Epidermal melanocyte (primary cell): ENCODE results near the gene FAM174B.

Experiments
- DNase-seq: peaks from one replicate; pipeline ENCODE4 v3.0.0; 2011; ENCODE audit warnings: low spot score; ENCODE audit not compliant: insufficient read length

Gene FAM174B

GRCh38 chr15:92665100-92665555, 9.6 kb upstream of the FAM174B start:
- DNase-seq: peak; percentile 55

- DNase-seq: no peak
These were observed 8.8 kb upstream of the FAM174B start for GRCh38 chr15:92664178-92664900.

- DNase-seq: no peak
These were observed 7.8 kb upstream of the FAM174B start for GRCh38 chr15:92663250-92663951.

GRCh38 chr15:92662762-92663161, 7.2 kb upstream of the FAM174B start:
- DNase-seq: no peak

- no peak for DNase-seq
These were observed 6.4 kb upstream of the FAM174B start for GRCh38 chr15:92661956-92662355.

- no peak for DNase-seq
These were observed 5.5 kb upstream of the FAM174B start for GRCh38 chr15:92661069-92661468.

- DNase-seq: no peak
These were observed 1.9 kb upstream of the FAM174B start for GRCh38 chr15:92657486-92657885.

GRCh38 chr15:92656089-92656488, 514 bp upstream of the FAM174B start:
- no peak for DNase-seq

- no peak for DNase-seq
These were observed 913 bp downstream of the FAM174B start for GRCh38 chr15:92654662-92655061.

- DNase-seq: no peak
These were observed 1.6 kb downstream of the FAM174B start for GRCh38 chr15:92653836-92654539.

GRCh38 chr15:92653366-92653765, 2.2 kb downstream of the FAM174B start:
- no peak for DNase-seq

- no peak for DNase-seq
These were observed 3.0 kb downstream of the FAM174B start for GRCh38 chr15:92652576-92652966.

GRCh38 chr15:92651877-92652575, 3.5 kb downstream of the FAM174B start:
- DNase-seq: no peak

GRCh38 chr15:92650966-92651365, 4.6 kb downstream of the FAM174B start:
- no peak for DNase-seq

GRCh38 chr15:92650256-92650655, 5.3 kb downstream of the FAM174B start:
- DNase-seq: no peak

GRCh38 chr15:92648190-92648875, 7.2 kb downstream of the FAM174B start:
- DNase-seq: no peak

- DNase-seq: no peak
These were observed 8.0 kb downstream of the FAM174B start for GRCh38 chr15:92647467-92648163.

- DNase-seq: no peak
These were observed 9.4 kb downstream of the FAM174B start for GRCh38 chr15:92646216-92646615.

GRCh38 chr15:92645731-92646130, 9.8 kb downstream of the FAM174B start:
- DNase-seq: no peak

GRCh38 chr15:92645051-92645631, 10.4 kb downstream of the FAM174B start:
- no peak for DNase-seq
